GM12878 (cell line): ENCODE measurements around the gene LITAF. TPM values are rescaled to one million over a fixed set of nuclear protein-coding genes. Genes with fewer than 3 reads are reported as not detected.

ENCODE experiments used
- ATAC-seq: fragments of 200-7000 bp; cut with Tn5 transposase; 3 replicates; pipeline ENCODE4 v1.9.1; 2020; ENCODE audit warnings: mild to moderate bottlenecking, moderate library complexity
- BruUV-seq: library from RNA; stranded (reverse); fragments of 400-500 nt; replicated peaks from 2 replicates; lab custom pipeline; 2021; lab: Mats Ljungman, UMichigan
- CTCF ChIA-PET: fragments of 300-600 bp; sonication (Branson Sonifier 250); formaldehyde crosslinking; extraction: SDS; loops from one replicate; lab custom pipeline; 2021; ENCODE audit warnings: inconsistent platforms; lab: Yijun Ruan, JAX
- POLR2A ChIA-PET: fragments of 350-600 bp; formaldehyde crosslinking; extraction: SDS; loops from one replicate; lab custom pipeline; 2021; ENCODE audit warnings: inconsistent platforms; lab: Charles Lee
- RAD21 ChIA-PET: fragments of 300-600 bp; sonication (Branson Sonifier 250); formaldehyde crosslinking; loops from one replicate; lab custom pipeline; 2023; ENCODE audit warnings: antibody characterized with exemption; ENCODE audit not compliant: unreplicated experiment; lab: Charles Lee
- SMC1A ChIA-PET: fragments of 300-600 bp; sonication (Branson Sonifier 250); formaldehyde crosslinking; loops from one replicate; lab custom pipeline; 2023; ENCODE audit not compliant: unreplicated experiment, uncharacterized antibody; lab: Charles Lee
- DNase-seq: peaks from one replicate; pipeline ENCODE4 v3.0.0-alpha.2; 2011; ENCODE audit warnings: low read depth, low spot score
- FAIRE-seq: peaks from 3 replicates; lab custom pipeline; 2011; peaks lifted over from hg19 to GRCh38; lab: Jason Lieb, UNC
- H2AFZ ChIP-seq: 2 replicates; pipeline ENCODE4 v1.6.0; 2011; ENCODE audit warnings: low read depth, low read length, control low read depth; ENCODE audit not compliant: control insufficient read depth
- H3K27ac ChIP-seq: 2 replicates; pipeline ENCODE4 v1.5.1; 2011; ENCODE audit warnings: control low read depth; ENCODE audit not compliant: control insufficient read depth, insufficient read depth
- H3K27me3 ChIP-seq, 2 experiments: replicated peaks in 1 of 2; 2 replicates each; pipeline versions ENCODE4 v1.6.0 to v1.6.1; 2011; ENCODE audit warnings: low read length in 1 of 2; ENCODE audit not compliant: control insufficient read depth in 2 of 2, insufficient read depth in 2 of 2
- H3K36me3 ChIP-seq, 2 experiments: 2 replicates each; pipeline ENCODE4 v1.5.1; 2011; ENCODE audit warnings: low read length in 1 of 2; ENCODE audit not compliant: control insufficient read depth in 2 of 2, insufficient read depth in 2 of 2
- H3K4me1 ChIP-seq: 2 replicates; pipeline ENCODE4 v1.6.1; 2011; ENCODE audit warnings: mild to moderate bottlenecking, low read length, moderate library complexity, mixed read lengths; ENCODE audit not compliant: control insufficient read depth, insufficient read depth
- H3K4me2 ChIP-seq: 2 replicates; pipeline ENCODE4 v1.6.0; 2011; ENCODE audit warnings: control low read depth; ENCODE audit not compliant: control insufficient read depth, insufficient read depth
- H3K4me3 ChIP-seq: fragments of 200-600 bp; sonication (generic); 2 replicates; pipeline ENCODE4 v1.5.1; 2016
- H3K79me2 ChIP-seq: 2 replicates; pipeline ENCODE4 v1.6.0; 2011; ENCODE audit warnings: low read length; ENCODE audit not compliant: control insufficient read depth, insufficient read depth
- H3K9ac ChIP-seq: 2 replicates; pipeline ENCODE4 v1.8.0; 2011; ENCODE audit warnings: low read length, control low read depth, mixed read lengths; ENCODE audit not compliant: control insufficient read depth, insufficient read depth
- H3K9me3 ChIP-seq: replicated peaks from 3 replicates; pipeline ENCODE4 v1.5.1; 2011; ENCODE audit warnings: mild to moderate bottlenecking, low read length; ENCODE audit not compliant: control insufficient read depth, insufficient read depth
- H4K20me1 ChIP-seq: 2 replicates; pipeline ENCODE4 v1.6.0; 2011; ENCODE audit not compliant: control insufficient read depth, insufficient read depth
- BRCA1 ChIP-seq: IDR thresholded peaks from 2 replicates; pipeline ENCODE4 v1.6.1; 2011; ENCODE audit warnings: low read depth, low read length, improper control_type of control experiment
- EED ChIP-seq: sonication (generic); IDR thresholded peaks from 2 replicates; pipeline ENCODE4 v1.6.1; 2016; ENCODE audit warnings: antibody characterized with exemption, low read depth
- ELK1 ChIP-seq: IDR thresholded peaks from 2 replicates; pipeline ENCODE4 v1.6.1; 2012; ENCODE audit warnings: low read depth, low read length, improper control_type of control experiment
- HCFC1 ChIP-seq: fragments of 150-350 bp; IDR thresholded peaks from 2 replicates; pipeline ENCODE4 v1.6.1; 2014; ENCODE audit warnings: low read length
- IRF4 ChIP-seq: IDR thresholded peaks from 2 replicates; pipeline ENCODE4 v1.6.1; 2011; ENCODE audit warnings: low read depth, low read length
- RB1 ChIP-seq: fragments of 450-650 bp; formaldehyde crosslinking; IDR thresholded peaks from 2 replicates; pipeline ENCODE4 v1.6.1; 2017; ENCODE audit warnings: mild to moderate bottlenecking, borderline replicate concordance
- RCOR1 ChIP-seq: conservative IDR thresholded peaks from 2 replicates; pipeline ENCODE4 v1.6.1; 2012; ENCODE audit warnings: low read depth, low read length, improper control_type of control experiment
- SPI1 ChIP-seq: IDR thresholded peaks from 2 replicates; pipeline ENCODE4 v1.6.1; 2011; ENCODE audit warnings: low read depth, mild to moderate bottlenecking, low read length, moderate library complexity, borderline replicate concordance; ENCODE audit not compliant: insufficient read depth
- TARDBP ChIP-seq: IDR thresholded peaks from 2 replicates; pipeline ENCODE4 v1.6.1; 2016; ENCODE audit warnings: borderline replicate concordance
- YY1 ChIP-seq: IDR thresholded peaks from 2 replicates; pipeline ENCODE4 v1.6.1; 2011; ENCODE audit warnings: low read depth, mild to moderate bottlenecking, low read length
- ZBED1 ChIP-seq: IDR thresholded peaks from 2 replicates; pipeline ENCODE4 v1.6.1; 2016; ENCODE audit warnings: borderline replicate concordance
- ZNF217 ChIP-seq: fragments of 450-650 bp; IDR thresholded peaks from 2 replicates; pipeline ENCODE4 v1.6.1; 2017; ENCODE audit warnings: antibody characterized with exemption, mild to moderate bottlenecking
- ZNF24 ChIP-seq: fragments of 450-650 bp; IDR thresholded peaks from 2 replicates; pipeline ENCODE4 v1.6.1; 2017; ENCODE audit warnings: antibody characterized with exemption, mild to moderate bottlenecking
- ZNF384 ChIP-seq: IDR thresholded peaks from 2 replicates; pipeline ENCODE4 v1.6.1; 2012; ENCODE audit warnings: low read depth, mild to moderate bottlenecking, low read length, improper control_type of control experiment, borderline replicate concordance
- WGBS: methylation state at CpG from one replicate; pipeline ENCODE4 v1.1.6; 2016; ENCODE audit warnings: low lambda C conversion rate; ENCODE audit not compliant: insufficient replicate concordance, insufficient coverage; ENCODE audit errors: missing lambda C conversion rate; 5-methylcytosine and 5-hydroxymethylcytosine counted together
- in situ Hi-C: fragments of 300-500 bp; cut with MboI; formaldehyde crosslinking; loops from 9 replicates; pipeline ENCODE4 v1.14.3; 2018; ENCODE audit warnings: mixed read lengths
- intact Hi-C: fragments of 100-400 bp; cut with micrococcal nuclease; formaldehyde crosslinking; loops from one replicate; pipeline ENCODE4 v1.14.2; 2022; ENCODE audit not compliant: unreplicated experiment
- polyA plus RNA-seq, 11 experiments: library from polyadenylated mRNA; depleted of rRNA in 4 of 11; unstranded in 6 of 11; stranded (reverse) in 5 of 11; fragments of >200 nt; fragmentation: Nextera tagmentation in 4 of 11; fragmentation: Illumina TruSeq in 1 of 11; extraction: Ambion mirVana in 4 of 11; extraction: Trizol in 1 of 11; gene quantifications; 1 replicate in 1 of 11; 2 replicates in 10 of 11; pipeline versions ENCODE4 v1.2.1 to v1.2.3, GENCODE V29; 2011 to 2016; ENCODE audit warnings: inconsistent platforms in 2 of 11, missing spikeins in 2 of 11, low read depth in 1 of 11
- total RNA-seq, 4 experiments: library from RNA; depleted of rRNA in 3 of 4; stranded (reverse); fragments of >200 nt in 3 of 4; fragmentation: Illumina TruSeq in 1 of 4; extraction: Trizol in 1 of 4; gene quantifications; 2 replicates each; pipeline versions ENCODE4 v1.2.1 to v1.2.3, GENCODE V29; 2013 to 2021
- TF ChIP-seq, protein P1 (sequence below): fragments of 450-650 bp; IDR thresholded peaks from 2 replicates; pipeline ENCODE4 v1.6.1; 2016; ENCODE audit warnings: mild to moderate bottlenecking

LITAF gene
- total and polyA plus RNA-seq, 10 of the 15 experiments (the other 5 are each of a cell fraction or from before 2014, with no cell fraction given): 99.2 to 211 (median 147) TPM

DNA sequence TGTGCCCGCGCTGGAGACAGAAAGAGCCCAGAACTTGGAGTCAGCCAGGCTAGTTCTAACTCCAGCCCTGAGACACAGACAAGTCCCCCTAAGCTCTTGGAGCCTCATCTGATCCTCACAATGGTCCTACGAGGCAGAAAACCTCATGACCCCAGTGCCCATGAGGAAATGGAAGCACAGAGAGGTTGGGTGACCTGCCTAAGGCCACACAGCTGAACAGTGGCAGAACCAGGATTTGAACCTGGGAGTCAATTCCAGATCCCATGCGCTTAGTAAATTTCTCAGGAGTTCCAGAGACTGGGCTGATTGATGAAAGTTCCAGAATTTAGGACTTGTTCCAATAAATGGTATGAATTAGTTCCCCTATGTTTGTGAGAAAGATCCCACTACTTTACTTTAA is 39.0 kb upstream of the LITAF start:
- H3K79me2 ChIP-seq: no peaks in the 10 kb centered on the region
- intact Hi-C loops (no loop called here), in situ Hi-C loops (no loop called here)
- H3K9ac ChIP-seq: no peak overlapping the region
- H4K20me1 ChIP-seq: no peaks in the 10 kb centered on the region
- WGBS: 80% methylated on average over 4 of the region's 4 CpGs
- ChIA-PET RAD21 (no interaction called here), CTCF (no interaction called here), POLR2A (no interaction called here), SMC1A (no interaction called here)
- peaks cover 17% of the 10 kb centered on the region for H3K4me1 ChIP-seq
- TF ChIP-seq SPI1 (no peak), IRF4 (no peak), ZNF217 (no peak), ZBED1 (no peak), ZNF24 (no peak), YY1 (no peak), EED (no peak), RCOR1 (no peak), RB1 (no peak), ZNF384 (no peak), BRCA1 (no peak), HCFC1 (no peak), TARDBP (no peak), ELK1 (no peak)
- TF ChIP-seq, protein P1, sequence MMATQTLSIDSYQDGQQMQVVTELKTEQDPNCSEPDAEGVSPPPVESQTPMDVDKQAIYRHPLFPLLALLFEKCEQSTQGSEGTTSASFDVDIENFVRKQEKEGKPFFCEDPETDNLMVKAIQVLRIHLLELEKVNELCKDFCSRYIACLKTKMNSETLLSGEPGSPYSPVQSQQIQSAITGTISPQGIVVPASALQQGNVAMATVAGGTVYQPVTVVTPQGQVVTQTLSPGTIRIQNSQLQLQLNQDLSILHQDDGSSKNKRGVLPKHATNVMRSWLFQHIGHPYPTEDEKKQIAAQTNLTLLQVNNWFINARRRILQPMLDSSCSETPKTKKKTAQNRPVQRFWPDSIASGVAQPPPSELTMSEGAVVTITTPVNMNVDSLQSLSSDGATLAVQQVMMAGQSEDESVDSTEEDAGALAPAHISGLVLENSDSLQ: no peak
- no peak overlapping the region for H3K4me3 ChIP-seq
- H3K27ac ChIP-seq: no peak overlapping the region
- H3K36me3 ChIP-seq: no peaks in the 10 kb centered on the region
- no peak overlapping the region for H3K4me2 ChIP-seq
- no peaks in the 10 kb centered on the region for H3K27me3 ChIP-seq
- FAIRE-seq (no peak), DNase-seq (no peak), ATAC-seq (no peak)
- H2AFZ ChIP-seq: no peak overlapping the region
- BruUV-seq: no TSS peak
- no peaks in the 10 kb centered on the region; the same call in 2 of the 3 replicates for H3K9me3 ChIP-seq
